Lower leg skin (tissue), 4 donors: ENCODE measurements around the gene CYP4F12. TPM values are rescaled to one million over a fixed set of nuclear protein-coding genes. Genes with fewer than 3 reads are reported as not detected.

Experiments
- DNase-seq, 2 donors: peaks; one replicate each; pipeline ENCODE4 v3.0.0-alpha.2; 2019; ENCODE audit warnings: low spot score in 2 of 2
- H3K4me3 ChIP-seq: fragments of 200-600 bp; sonication (generic); 2 replicates; pipeline ENCODE4 v1.5.1; 2017; ENCODE audit warnings: mild to moderate bottlenecking, low read depth; ENCODE audit not compliant: poor library complexity, severe bottlenecking
- POLR2A ChIP-seq, 2 donors: fragments of 450-650 bp; IDR thresholded peaks; one replicate each; pipeline ENCODE4 v1.6.1; 2016 to 2017; ENCODE audit warnings: antibody characterized with exemption in 2 of 2, mild to moderate bottlenecking in 1 of 2, moderate library complexity in 1 of 2
- WGBS, 2 donors: methylation state at CpG; one replicate each; pipeline ENCODE4 v1.1.5; 2018; 5-methylcytosine and 5-hydroxymethylcytosine counted together
- intact Hi-C: fragments of 100-400 bp; cut with DNase I; formaldehyde crosslinking; loops from one replicate; pipeline ENCODE4 v1.15.0; 2023; ENCODE audit warnings: low total_unique reads
- total RNA-seq, 4 donors: library from RNA; depleted of rRNA; stranded (reverse); fragments of >200 nt; gene quantifications; one replicate each; pipeline ENCODE4 v1.1.0, GENCODE V29; 2016
- TF ChIP-seq, protein P1 (sequence below), 3 donors: fragments of 450-650 bp; IDR thresholded peaks; one replicate each; pipeline ENCODE4 v1.5.1; 2016; ENCODE audit warnings: antibody characterized with exemption in 3 of 3, mild to moderate bottlenecking in 3 of 3, moderate library complexity in 2 of 3

Gene CYP4F12
- total RNA-seq, 4 donors from 2014 or later: 40.8 to 100 (median 85.7) TPM

DNA sequence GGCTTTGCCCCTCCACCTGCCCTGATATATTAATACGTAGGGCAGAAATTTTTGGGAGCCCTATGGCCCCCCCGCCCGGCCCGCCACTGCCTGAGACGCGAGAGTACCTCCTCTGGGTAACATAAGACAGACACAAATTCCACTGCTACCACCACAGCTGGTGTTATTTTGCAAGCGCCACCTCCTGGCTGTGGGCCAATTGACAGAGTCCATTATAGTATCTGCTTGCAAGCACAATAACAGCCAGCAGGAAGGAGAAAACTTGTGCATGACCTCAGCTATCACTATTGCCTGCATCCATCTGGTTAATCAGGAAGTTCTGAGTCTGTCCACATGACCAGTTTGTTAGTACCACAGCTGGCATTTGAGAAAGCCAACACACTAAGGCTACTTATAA is 29.6 kb downstream of the CYP4F12 start:
- intact Hi-C loops: no loop called here
- TF ChIP-seq, protein P1, sequence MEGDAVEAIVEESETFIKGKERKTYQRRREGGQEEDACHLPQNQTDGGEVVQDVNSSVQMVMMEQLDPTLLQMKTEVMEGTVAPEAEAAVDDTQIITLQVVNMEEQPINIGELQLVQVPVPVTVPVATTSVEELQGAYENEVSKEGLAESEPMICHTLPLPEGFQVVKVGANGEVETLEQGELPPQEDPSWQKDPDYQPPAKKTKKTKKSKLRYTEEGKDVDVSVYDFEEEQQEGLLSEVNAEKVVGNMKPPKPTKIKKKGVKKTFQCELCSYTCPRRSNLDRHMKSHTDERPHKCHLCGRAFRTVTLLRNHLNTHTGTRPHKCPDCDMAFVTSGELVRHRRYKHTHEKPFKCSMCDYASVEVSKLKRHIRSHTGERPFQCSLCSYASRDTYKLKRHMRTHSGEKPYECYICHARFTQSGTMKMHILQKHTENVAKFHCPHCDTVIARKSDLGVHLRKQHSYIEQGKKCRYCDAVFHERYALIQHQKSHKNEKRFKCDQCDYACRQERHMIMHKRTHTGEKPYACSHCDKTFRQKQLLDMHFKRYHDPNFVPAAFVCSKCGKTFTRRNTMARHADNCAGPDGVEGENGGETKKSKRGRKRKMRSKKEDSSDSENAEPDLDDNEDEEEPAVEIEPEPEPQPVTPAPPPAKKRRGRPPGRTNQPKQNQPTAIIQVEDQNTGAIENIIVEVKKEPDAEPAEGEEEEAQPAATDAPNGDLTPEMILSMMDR (IDR thresholded peaks at IDR 0.05): no peak
- no peak for TF ChIP-seq POLR2A (IDR thresholded peaks at IDR 0.05)
- no peak overlapping the region for H3K4me3 ChIP-seq
- peak; percentile 83 to 95 for DNase-seq
- 0% methylated on average over 6 to 7 of the region's 7 CpGs for WGBS, 2 donors

DNA sequence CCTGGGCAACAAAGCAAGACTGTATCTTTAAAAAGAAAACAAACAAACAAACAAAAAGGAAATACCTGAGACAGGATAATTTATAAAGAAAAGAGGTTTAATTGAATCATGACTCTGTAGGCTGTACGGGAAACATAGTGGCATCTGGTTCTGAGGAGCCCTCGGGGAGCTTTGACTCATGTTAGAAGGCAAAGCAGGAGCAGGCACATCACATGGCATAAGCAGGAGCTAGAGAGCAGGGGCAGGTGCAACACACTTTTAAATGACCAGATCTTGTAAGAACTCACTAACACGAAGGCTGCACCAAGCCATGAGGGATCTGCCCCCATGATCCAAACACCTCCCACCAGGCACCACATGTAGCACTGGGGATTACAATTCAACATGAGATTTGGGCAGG is 41.8 kb downstream of the CYP4F12 start:
- no peak overlapping the region for H3K4me3 ChIP-seq
- intact Hi-C loops: no loop called here
- TF ChIP-seq, protein P1 (IDR thresholded peaks at IDR 0.05): no peak
- TF ChIP-seq POLR2A (IDR thresholded peaks at IDR 0.05): no peak
- no peak for DNase-seq
- 39 to 42% methylated on average over 3 of the region's 3 CpGs for WGBS, 2 donors

DNA sequence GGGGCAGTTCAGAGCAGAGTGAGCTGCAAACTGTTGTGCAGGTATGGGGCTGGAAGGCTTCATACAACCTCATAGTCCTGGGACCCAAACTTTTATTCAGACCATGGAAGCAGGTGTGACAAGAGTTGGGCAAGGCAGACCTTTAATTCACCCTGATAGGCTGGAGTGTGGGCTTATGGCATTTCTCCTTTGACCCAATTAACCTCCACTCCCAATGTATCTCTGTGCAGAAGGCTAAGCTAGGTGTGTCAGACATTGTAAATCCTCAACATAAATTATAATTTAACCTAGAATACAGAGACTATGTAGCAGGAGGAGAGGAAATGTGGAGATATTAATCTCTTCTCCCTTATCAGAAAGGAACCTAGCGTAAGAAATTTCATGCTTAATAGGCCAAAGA is 42.8 kb downstream of the CYP4F12 start:
- WGBS, 2 donors: 80 to 81% methylated on average over 1 of the region's 1 CpG
- intact Hi-C loops: no loop called here
- H3K4me3 ChIP-seq: no peak overlapping the region
- no peak for TF ChIP-seq POLR2A (IDR thresholded peaks at IDR 0.05)
- TF ChIP-seq, protein P1 (IDR thresholded peaks at IDR 0.05): no peak
- DNase-seq: no peak

DNA sequence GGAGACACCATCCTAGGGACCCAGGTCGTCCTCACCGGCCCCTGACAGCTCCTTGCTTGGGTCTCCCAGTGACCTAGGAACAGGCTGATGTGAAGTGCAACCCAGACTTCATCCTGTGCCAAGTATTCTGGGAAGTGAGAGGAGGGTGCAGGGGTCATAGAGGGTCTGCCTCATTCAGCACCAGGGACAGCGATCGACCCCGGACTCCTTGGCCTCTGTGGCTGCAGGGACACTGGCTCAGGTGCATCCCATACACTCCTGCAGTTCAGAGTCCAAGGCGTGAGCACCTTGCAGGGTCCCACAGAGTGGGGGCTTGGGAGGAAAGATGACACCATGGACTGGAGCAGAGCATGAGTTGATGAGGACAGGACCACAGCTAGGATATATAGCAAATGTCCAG is 44.9 kb downstream of the CYP4F12 start:
- TF ChIP-seq, protein P1 (IDR thresholded peaks at IDR 0.05): no peak
- TF ChIP-seq POLR2A (IDR thresholded peaks at IDR 0.05): no peak
- intact Hi-C loops: no loop called here
- WGBS, 2 donors: 10 to 30% methylated on average over 5 to 6 of the region's 6 CpGs
- H3K4me3 ChIP-seq: no peak overlapping the region
- no peak for DNase-seq

DNA sequence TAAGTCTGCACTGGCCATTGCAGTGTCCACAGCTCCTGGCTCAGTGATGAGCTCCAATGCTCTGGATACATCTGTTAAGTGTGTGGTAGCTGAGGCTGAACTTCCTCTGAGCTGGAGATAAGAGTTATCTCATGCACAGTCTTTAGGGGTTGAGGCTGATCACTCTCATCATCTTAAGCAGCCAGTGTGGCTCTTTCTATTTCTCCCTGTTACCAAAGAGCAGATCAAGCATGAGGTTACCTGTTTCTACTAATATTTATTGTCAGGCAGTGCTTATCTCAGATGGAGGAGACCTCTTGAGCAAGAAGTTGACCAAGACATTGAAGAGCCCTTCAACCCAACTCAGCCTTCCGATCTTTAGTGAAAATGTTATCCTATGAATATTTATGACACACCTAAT is 48.4 kb downstream of the CYP4F12 start:
- no peak overlapping the region for H3K4me3 ChIP-seq
- intact Hi-C loops: no loop called here
- WGBS, 2 donors: 79 to 94% methylated on average over 1 of the region's 1 CpG
- no peak for DNase-seq
- TF ChIP-seq, protein P1 (IDR thresholded peaks at IDR 0.05): no peak
- no peak for TF ChIP-seq POLR2A (IDR thresholded peaks at IDR 0.05)

DNA sequence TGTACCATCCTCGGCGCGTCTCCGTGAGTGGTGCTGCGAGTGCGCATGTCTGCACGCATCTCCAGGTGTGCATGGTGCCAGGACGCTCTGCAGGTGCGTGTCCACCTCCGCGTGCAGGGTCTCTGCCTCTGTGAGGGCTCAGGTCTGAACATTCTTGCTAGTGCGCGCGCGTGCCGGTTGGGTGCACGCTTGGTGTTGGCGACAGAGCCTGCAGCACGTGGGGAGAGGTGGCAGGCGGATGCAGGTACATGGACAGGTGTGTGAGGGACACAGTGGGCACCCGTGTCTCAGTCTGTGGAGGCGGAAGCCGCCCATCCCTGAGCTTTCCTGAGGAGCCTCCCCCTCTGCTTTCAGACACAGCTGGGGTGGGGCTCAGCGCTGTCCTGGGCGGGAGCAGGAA is 50.1 kb downstream of the CYP4F12 start:
- TF ChIP-seq, protein P1 (IDR thresholded peaks at IDR 0.05): no peak
- TF ChIP-seq POLR2A (IDR thresholded peaks at IDR 0.05): no peak
- DNase-seq: no peak
- WGBS, 2 donors: 10 to 11% methylated on average over 18 to 25 of the region's 25 CpGs
- intact Hi-C loops: no loop called here
- no peak overlapping the region for H3K4me3 ChIP-seq
